IMR-90 (cell line): ENCODE results near the gene MTHFSD. TPM values are rescaled to one million over a fixed set of nuclear protein-coding genes. Genes with fewer than 3 reads are reported as not detected.

ENCODE experiments used
- ATAC-seq: fragments of 200-7000 bp; cut with Tn5 transposase; 2 replicates; pipeline ENCODE4 v1.9.1; 2020; ENCODE audit warnings: low read depth, mild to moderate bottlenecking, moderate library complexity
- BruUV-seq: library from RNA; stranded (reverse); fragments of 400-500 nt; replicated peaks from 2 replicates; lab custom pipeline; 2021; lab: Mats Ljungman, UMichigan
- CTCF ChIA-PET: fragments of 300-600 bp; formaldehyde crosslinking; extraction: SDS; loops from one replicate; lab custom pipeline; 2021; ENCODE audit warnings: antibody characterized with exemption; lab: Yijun Ruan, JAX
- POLR2A ChIA-PET: fragments of 300-600 bp; sonication (Branson Sonifier 250); formaldehyde crosslinking; loops from one replicate; lab custom pipeline; 2022; ENCODE audit warnings: antibody characterized with exemption; ENCODE audit not compliant: unreplicated experiment; lab: Charles Lee
- DNase-seq: peaks from one replicate; pipeline ENCODE4 v3.0.0; 2013
- H2AFZ ChIP-seq: replicated peaks from 2 replicates; pipeline ENCODE3; 2013; ENCODE audit warnings: low read length, mild to moderate bottlenecking; ENCODE audit not compliant: poor library complexity
- H2AK5ac ChIP-seq: 2 replicates; pipeline ENCODE4 v1.6.1; 2013; ENCODE audit warnings: low read depth, low read length, inconsistent platforms
- H2AK9ac ChIP-seq: replicated peaks from 2 replicates; pipeline ENCODE3; 2013; ENCODE audit warnings: mild to moderate bottlenecking, low read depth, low read length, moderate library complexity; ENCODE audit not compliant: poor library complexity
- H2BK120ac ChIP-seq: 2 replicates; pipeline ENCODE4 v1.6.1; 2013; ENCODE audit warnings: low read depth, low read length, inconsistent platforms
- H2BK15ac ChIP-seq: 3 replicates; pipeline ENCODE4 v1.6.1; 2013; ENCODE audit warnings: low read depth, low read length, inconsistent platforms
- H2BK20ac ChIP-seq: 2 replicates; pipeline ENCODE4 v1.6.1; 2013; ENCODE audit warnings: low read depth, mild to moderate bottlenecking, inconsistent platforms, low read length, moderate library complexity
- H2BK5ac ChIP-seq: 2 replicates; pipeline ENCODE4 v1.6.1; 2013; ENCODE audit warnings: mild to moderate bottlenecking, low read depth, low read length, inconsistent platforms; ENCODE audit not compliant: poor library complexity, severe bottlenecking
- H3K14ac ChIP-seq: replicated peaks from 2 replicates; pipeline ENCODE4 v1.6.1; 2013; ENCODE audit warnings: low read depth, low read length, inconsistent platforms
- H3K18ac ChIP-seq: 2 replicates; pipeline ENCODE4 v1.6.1; 2013; ENCODE audit warnings: low read depth, low read length, control low read depth
- H3K23ac ChIP-seq: 2 replicates; pipeline ENCODE4 v1.6.1; 2013; ENCODE audit warnings: low read depth, low read length, inconsistent platforms
- H3K27ac ChIP-seq: 2 replicates; pipeline ENCODE4 v1.5.1; 2013; ENCODE audit warnings: mild to moderate bottlenecking, control low read depth, low read length; ENCODE audit not compliant: insufficient read depth
- H3K27me3 ChIP-seq: 2 replicates; pipeline ENCODE4 v1.6.1; 2013; ENCODE audit warnings: low read length; ENCODE audit not compliant: control insufficient read depth, insufficient read depth
- H3K36me3 ChIP-seq: 2 replicates; pipeline ENCODE4 v1.6.1; 2013; ENCODE audit warnings: low read length, mixed read lengths; ENCODE audit not compliant: control insufficient read depth, insufficient read depth
- H3K4ac ChIP-seq: 2 replicates; pipeline ENCODE4 v1.6.1; 2013; ENCODE audit warnings: low read depth, low read length, inconsistent platforms
- H3K4me1 ChIP-seq: 2 replicates; pipeline ENCODE4 v1.6.1; 2013; ENCODE audit warnings: low read length, mixed read lengths; ENCODE audit not compliant: control insufficient read depth, insufficient read depth
- H3K4me2 ChIP-seq: 2 replicates; pipeline ENCODE4 v1.6.1; 2013; ENCODE audit warnings: low read depth, mild to moderate bottlenecking, control low read depth, low read length, moderate library complexity
- H3K4me3 ChIP-seq: 2 replicates; pipeline ENCODE4 v1.5.1; 2013; ENCODE audit warnings: low read depth, mild to moderate bottlenecking, control low read depth, low read length, moderate library complexity; ENCODE audit not compliant: insufficient read depth
- H3K56ac ChIP-seq: 2 replicates; pipeline ENCODE4 v1.6.1; 2013; ENCODE audit warnings: low read length, inconsistent platforms; ENCODE audit not compliant: insufficient read depth; ENCODE audit errors: extremely low read depth
- H3K79me1 ChIP-seq, 2 experiments: 2 replicates each; pipeline ENCODE4 v1.6.1; 2013; ENCODE audit warnings: low read length in 2 of 2, inconsistent platforms in 1 of 2, low read depth in 1 of 2
- H3K9ac ChIP-seq: 2 replicates; pipeline ENCODE4 v1.6.1; 2013; ENCODE audit warnings: low read depth, low read length, control low read depth
- H3K9me1 ChIP-seq: 2 replicates; pipeline ENCODE4 v1.6.1; 2013; ENCODE audit warnings: low read length, inconsistent platforms; ENCODE audit not compliant: insufficient read depth
- H3K9me3 ChIP-seq: 2 replicates; pipeline ENCODE4 v1.6.1; 2013; ENCODE audit warnings: low read length; ENCODE audit not compliant: control insufficient read depth, insufficient read depth
- H4K20me1 ChIP-seq: 2 replicates; pipeline ENCODE4 v1.6.1; 2013; ENCODE audit warnings: low read length, inconsistent platforms; ENCODE audit not compliant: insufficient read depth
- H4K5ac ChIP-seq: 2 replicates; pipeline ENCODE4 v1.6.1; 2013; ENCODE audit warnings: mild to moderate bottlenecking, low read depth, low read length, control low read depth
- H4K8ac ChIP-seq, 2 experiments: 2 replicates each; pipeline ENCODE4 v1.6.1; 2013; ENCODE audit warnings: low read depth in 2 of 2, low read length in 2 of 2, control low read depth in 1 of 2, inconsistent platforms in 1 of 2
- H4K91ac ChIP-seq: 2 replicates; pipeline ENCODE4 v1.6.1; 2013; ENCODE audit warnings: low read depth, low read length, inconsistent platforms; ENCODE audit not compliant: insufficient read depth
- BHLHE40 ChIP-seq: fragments of 150-350 bp; IDR thresholded peaks from 2 replicates; pipeline ENCODE4 v1.6.1; 2016; ENCODE audit warnings: mild to moderate bottlenecking, low read depth, low read length
- CEBPB ChIP-seq: IDR thresholded peaks from 2 replicates; pipeline ENCODE4 v1.6.1; 2012; ENCODE audit warnings: low read depth, low read length, improper control_type of control experiment
- CHD1 ChIP-seq: IDR thresholded peaks from 2 replicates; pipeline ENCODE4 v1.6.1; 2012; ENCODE audit warnings: low read depth, low read length, improper control_type of control experiment
- MAFK ChIP-seq: IDR thresholded peaks from 2 replicates; pipeline ENCODE4 v1.6.1; 2012; ENCODE audit warnings: low read depth, low read length, improper control_type of control experiment
- NFE2L2 ChIP-seq: fragments of 150-350 bp; IDR thresholded peaks from 2 replicates; pipeline ENCODE4 v1.6.1; 2016; ENCODE audit warnings: low read depth, mild to moderate bottlenecking, low read length
- RAD21 ChIP-seq: IDR thresholded peaks from 2 replicates; pipeline ENCODE4 v1.6.1; 2012; ENCODE audit warnings: low read length, improper control_type of control experiment
- RCOR1 ChIP-seq: IDR thresholded peaks from 2 replicates; pipeline ENCODE4 v1.6.1; 2012; ENCODE audit warnings: mild to moderate bottlenecking, low read length, improper control_type of control experiment; ENCODE audit not compliant: insufficient replicate concordance
- SMC3 ChIP-seq: fragments of 150-350 bp; IDR thresholded peaks from 2 replicates; pipeline ENCODE4 v1.6.1; 2016; ENCODE audit warnings: low read depth, mild to moderate bottlenecking, antibody characterized with exemption, low read length, moderate library complexity
- WGBS, 2 experiments: methylation state at CpG; one replicate each; pipeline versions ENCODE4 v1.1.5 to v1.1.7; 2013; ENCODE audit warnings: missing lambda C conversion rate in 2 of 2; ENCODE audit not compliant: insufficient read length in 1 of 2; ENCODE audit errors: extremely low coverage in 2 of 2; 5-methylcytosine and 5-hydroxymethylcytosine counted together
- dilution Hi-C: fragments of 300-500 bp; cut with HindIII; formaldehyde crosslinking; loops from one replicate; pipeline ENCODE4 v1.14.3; 2018; ENCODE audit warnings: low sequenced_read_pairs; ENCODE audit not compliant: unreplicated experiment
- in situ Hi-C: fragments of 300-500 bp; cut with MboI; formaldehyde crosslinking; loops from 3 replicates; pipeline ENCODE4 v1.14.3; 2019; ENCODE audit warnings: low sequenced_read_pairs, inconsistent platforms, mixed read lengths
- intact Hi-C: fragments of 100-400 bp; cut with micrococcal nuclease; formaldehyde crosslinking; loops from 2 replicates; pipeline ENCODE4 v1.10.0; 2022
- polyA plus RNA-seq, 3 experiments: library from polyadenylated mRNA; depleted of rRNA; stranded (reverse); fragments of >200 nt; gene quantifications; 2 replicates each; pipeline ENCODE4 v1.2.3, GENCODE V29; 2012; ENCODE audit warnings: low replicate concordance in 1 of 3
- total RNA-seq: library from RNA; depleted of rRNA; stranded (reverse); fragments of >200 nt; gene quantifications from 2 replicates; pipeline ENCODE4 v1.2.3, GENCODE V29; 2012
- TF ChIP-seq, protein P1 (sequence below): fragments of 150-350 bp; IDR thresholded peaks from 2 replicates; pipeline ENCODE4 v1.6.1; 2017; ENCODE audit warnings: mild to moderate bottlenecking, antibody characterized with exemption, low read length, low read depth
- TF ChIP-seq, protein P2 (sequence below): conservative IDR thresholded peaks from 2 replicates; pipeline ENCODE4 v1.5.1; 2012; ENCODE audit warnings: mild to moderate bottlenecking, low read depth, low read length, improper control_type of control experiment

Gene MTHFSD
- total and polyA plus RNA-seq, 2 of the 4 experiments (the other 2 are of a cell fraction) = 8.2 to 16.8 TPM

DNA sequence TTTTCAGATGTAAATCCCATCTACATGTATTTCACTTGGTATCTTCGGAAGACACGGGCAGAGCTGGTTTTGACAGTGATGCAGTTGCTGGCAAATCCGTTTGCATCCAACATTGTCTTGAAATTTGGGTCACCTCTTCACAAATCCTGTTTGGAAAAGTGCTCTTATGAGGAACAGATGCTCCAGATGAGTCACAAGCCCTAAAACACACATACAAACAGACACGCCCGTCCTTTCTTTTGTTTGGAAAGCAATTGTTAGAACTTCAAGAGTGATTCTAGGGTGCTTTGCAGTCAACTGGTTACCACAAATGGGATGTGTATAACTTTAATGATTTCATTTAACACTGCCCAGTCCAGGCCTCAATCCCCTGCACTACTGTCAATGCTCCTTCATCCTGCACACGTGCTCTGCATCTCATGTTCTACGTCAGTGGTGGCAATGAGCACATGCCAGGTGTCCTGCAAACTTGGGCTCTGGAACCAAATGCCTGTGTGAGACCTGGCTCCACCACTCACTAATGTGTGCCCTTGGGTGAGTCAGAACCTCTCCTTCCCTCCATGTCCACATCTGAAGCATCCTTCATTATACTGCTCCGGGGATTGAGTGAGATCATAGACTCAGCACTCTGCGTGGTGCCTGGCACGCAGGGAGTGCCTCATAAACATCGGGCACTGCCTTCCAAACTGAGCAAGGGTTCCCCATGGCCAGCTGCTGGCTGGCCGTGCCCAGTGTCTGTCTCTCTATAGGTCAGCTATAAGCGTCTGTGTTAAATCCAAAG is 64.0 kb downstream of the MTHFSD start:
- Histone ChIP-seq H2AK5ac (no peak overlapping the region), H3K4ac (peak overlapping the region; percentile 22), H4K20me1 (peaks cover 99% of the 10 kb centered on the region), H2AFZ (no peak overlapping the region), H3K23ac (peak overlapping the region; percentile 66), H2BK120ac (no peak overlapping the region), H3K14ac (peak overlapping the region; percentile 53), H3K9me3 (no peaks in the 10 kb centered on the region), H4K8ac (no peak overlapping the region; a peak in 1 of 4 replicates), H2BK15ac (no peak overlapping the region), H3K9ac (no peak overlapping the region), H3K56ac (no peak overlapping the region), H2AK9ac (no peak overlapping the region), H2BK5ac (no peak overlapping the region), H3K18ac (no peak overlapping the region), H3K79me1 (peaks cover 52 to 94% of the 10 kb centered on the region in 2 experiments), H3K4me1 (peaks cover 31% of the 10 kb centered on the region), H3K4me2 (no peak overlapping the region; the same call in 1 of the 2 replicates), H3K27ac (no peak overlapping the region), H4K91ac (0 out of 2 replicates have a peak overlapping the region, but pooled peaks have one; percentile 29), H3K27me3 (no peaks in the 10 kb centered on the region), H3K4me3 (no peak overlapping the region), H4K5ac (no peak overlapping the region; the same call in 1 of the 2 replicates), H3K36me3 (peaks cover 88% of the 10 kb centered on the region), H2BK20ac (no peak overlapping the region), H3K9me1 (peaks cover 69% of the 10 kb centered on the region)
- ChIA-PET POLR2A (no interaction called here), CTCF (no interaction called here)
- no TSS peak for BruUV-seq
- 84% methylated on average over 4 of the region's 13 CpGs; no CpG with 5 or more reads in 1 of the 2 experiments for WGBS, 2 experiments
- in situ Hi-C loops = no loop called here
- dilution Hi-C loops = no loop called here
- peak; percentile 34 for ATAC-seq
- no peak for TF ChIP-seq NFE2L2
- TF ChIP-seq SMC3 = no peak
- TF ChIP-seq RAD21 = no peak
- no peak for TF ChIP-seq RCOR1
- no peak for TF ChIP-seq CEBPB
- TF ChIP-seq BHLHE40 = no peak
- no peak for TF ChIP-seq CHD1
- no peak for TF ChIP-seq MAFK
- TF ChIP-seq, protein P1, sequence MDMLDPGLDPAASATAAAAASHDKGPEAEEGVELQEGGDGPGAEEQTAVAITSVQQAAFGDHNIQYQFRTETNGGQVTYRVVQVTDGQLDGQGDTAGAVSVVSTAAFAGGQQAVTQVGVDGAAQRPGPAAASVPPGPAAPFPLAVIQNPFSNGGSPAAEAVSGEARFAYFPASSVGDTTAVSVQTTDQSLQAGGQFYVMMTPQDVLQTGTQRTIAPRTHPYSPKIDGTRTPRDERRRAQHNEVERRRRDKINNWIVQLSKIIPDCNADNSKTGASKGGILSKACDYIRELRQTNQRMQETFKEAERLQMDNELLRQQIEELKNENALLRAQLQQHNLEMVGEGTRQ = no peak
- TF ChIP-seq, protein P2, sequence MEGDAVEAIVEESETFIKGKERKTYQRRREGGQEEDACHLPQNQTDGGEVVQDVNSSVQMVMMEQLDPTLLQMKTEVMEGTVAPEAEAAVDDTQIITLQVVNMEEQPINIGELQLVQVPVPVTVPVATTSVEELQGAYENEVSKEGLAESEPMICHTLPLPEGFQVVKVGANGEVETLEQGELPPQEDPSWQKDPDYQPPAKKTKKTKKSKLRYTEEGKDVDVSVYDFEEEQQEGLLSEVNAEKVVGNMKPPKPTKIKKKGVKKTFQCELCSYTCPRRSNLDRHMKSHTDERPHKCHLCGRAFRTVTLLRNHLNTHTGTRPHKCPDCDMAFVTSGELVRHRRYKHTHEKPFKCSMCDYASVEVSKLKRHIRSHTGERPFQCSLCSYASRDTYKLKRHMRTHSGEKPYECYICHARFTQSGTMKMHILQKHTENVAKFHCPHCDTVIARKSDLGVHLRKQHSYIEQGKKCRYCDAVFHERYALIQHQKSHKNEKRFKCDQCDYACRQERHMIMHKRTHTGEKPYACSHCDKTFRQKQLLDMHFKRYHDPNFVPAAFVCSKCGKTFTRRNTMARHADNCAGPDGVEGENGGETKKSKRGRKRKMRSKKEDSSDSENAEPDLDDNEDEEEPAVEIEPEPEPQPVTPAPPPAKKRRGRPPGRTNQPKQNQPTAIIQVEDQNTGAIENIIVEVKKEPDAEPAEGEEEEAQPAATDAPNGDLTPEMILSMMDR = no peak
- peak; percentile 52 for DNase-seq
- intact Hi-C loops = no loop called here
